ENCODE results near the gene RTCB.

The RTCB gene

GRCh38 chr22:32411829-32412592, at the start of gene RTCB:
Gene RTCB (minus strand): TSS chr22:32412247. CDS start chr22:32412156, 91 bp downstream.
- peak; percentile 96 for DNase-seq (ENCODE audit: low spot score)

- no peak for DNase-seq (ENCODE audit: low spot score)
Observed at GRCh38 chr22:32457031-32457430, 45.0 kb upstream of the RTCB start.

DNA sequence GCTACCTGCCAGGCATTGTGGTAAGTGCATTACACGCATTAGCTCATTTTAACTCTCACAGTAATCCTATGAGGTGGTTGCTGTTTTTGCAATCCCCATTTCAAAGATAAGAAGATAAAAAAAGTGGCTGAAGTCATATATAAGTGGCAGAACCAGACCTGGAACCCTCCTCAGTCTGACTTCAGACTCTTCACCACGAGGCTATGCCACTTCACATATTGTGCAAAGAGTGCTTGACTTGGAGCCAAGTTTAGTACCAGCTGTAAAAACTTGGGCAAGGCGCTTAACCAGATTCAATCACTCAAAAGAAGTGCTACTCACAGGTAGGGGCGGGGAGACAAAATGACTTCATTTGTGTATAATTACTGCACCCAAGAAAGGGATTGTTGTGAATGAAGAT, 36.9 kb upstream of the RTCB start:
- DNase-seq (ENCODE audit: low spot score), result no peak

- DNase-seq (ENCODE audit: low spot score), result no peak
Observed at GRCh38 chr22:32446321-32446720, 34.3 kb upstream of the RTCB start.

DNA sequence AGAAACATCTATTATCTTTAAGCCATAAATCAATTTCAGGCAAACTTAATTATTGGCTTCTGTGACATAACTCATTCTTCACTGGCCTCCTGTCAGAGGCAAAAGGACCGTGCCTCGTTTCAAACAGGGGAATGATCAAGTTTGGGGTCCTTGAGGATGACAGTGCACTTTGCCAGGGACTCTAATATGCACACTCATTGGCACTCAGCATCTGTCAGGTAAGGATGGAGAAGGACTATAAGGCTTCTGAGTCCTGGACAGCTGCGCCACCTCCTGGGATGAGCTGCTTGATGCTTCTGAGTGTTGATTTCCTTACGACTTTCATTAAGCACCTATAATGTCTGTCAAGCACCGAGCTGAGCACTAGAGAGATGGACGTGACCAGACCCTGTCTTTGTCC, 32.0 kb upstream of the RTCB start:
- no peak for DNase-seq (ENCODE audit: low spot score)

- no peak for DNase-seq (ENCODE audit: low spot score)
Observed at GRCh38 chr22:32430352-32430751, 18.3 kb upstream of the RTCB start.

- DNase-seq (ENCODE audit: low spot score), result no peak
Observed at GRCh38 chr22:32426881-32427280, 14.8 kb upstream of the RTCB start.

DNA sequence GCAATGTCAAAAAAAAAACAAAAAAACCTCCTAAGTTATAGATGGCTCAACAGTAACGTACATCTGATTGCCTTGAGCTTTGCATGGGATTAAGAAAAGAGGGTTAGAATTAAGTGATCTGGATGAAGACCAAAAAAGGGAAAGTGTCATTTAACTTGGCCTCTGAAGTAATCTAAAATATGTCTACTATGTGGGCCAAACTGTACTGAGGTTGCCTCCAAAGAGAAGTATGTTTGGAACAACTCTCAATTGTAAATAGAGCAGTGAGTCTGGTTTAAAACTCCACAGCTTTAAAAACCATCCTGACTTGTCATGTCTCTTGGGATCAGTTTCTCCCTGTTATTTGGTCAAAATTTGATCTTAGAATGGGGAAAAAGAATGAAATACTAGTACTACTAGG, 11.6 kb upstream of the RTCB start:
- DNase-seq (ENCODE audit: low spot score), result no peak

DNA sequence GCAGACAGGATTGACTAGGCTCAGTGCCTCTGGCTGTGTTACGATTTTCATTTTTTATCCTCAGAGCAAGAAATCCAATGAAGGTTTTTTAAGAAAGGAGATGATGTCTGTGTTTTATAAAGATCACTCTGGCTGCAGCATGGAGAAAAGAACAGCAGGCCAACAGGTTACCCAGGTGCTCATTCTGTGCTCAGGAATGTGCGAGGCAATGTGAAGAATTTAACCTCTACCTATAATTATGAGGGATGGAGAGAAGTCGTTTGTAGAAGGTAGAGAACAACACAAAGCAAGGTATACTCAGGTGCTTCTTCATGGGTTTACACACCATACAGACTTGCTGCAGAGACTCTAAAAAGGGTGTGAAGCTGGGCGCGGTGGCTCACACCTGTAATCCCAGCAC, 10.0 kb upstream of the RTCB start:
- no peak for DNase-seq (ENCODE audit: low spot score)

GRCh38 chr22:32421484-32421883, 9.4 kb upstream of the RTCB start:
- DNase-seq (ENCODE audit: low spot score), result no peak

DNA sequence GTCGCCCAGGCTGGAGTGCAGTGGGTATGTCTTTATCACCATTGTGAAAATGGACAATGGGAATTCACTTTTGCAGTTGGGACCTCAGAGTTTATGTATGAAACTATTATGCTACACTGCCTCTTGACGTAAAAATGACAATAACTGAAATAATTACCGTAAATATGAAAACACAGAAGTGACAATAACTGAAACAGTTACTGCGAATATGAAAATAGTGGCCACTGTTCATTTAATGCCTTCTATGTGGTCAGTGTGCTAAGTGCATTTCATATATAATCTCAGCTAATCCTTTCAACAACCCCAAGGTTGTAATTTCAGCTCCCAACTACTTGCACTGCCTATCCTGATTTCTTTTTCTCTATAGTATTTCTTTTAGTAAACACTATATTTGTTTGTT, 5.9 kb upstream of the RTCB start:
- DNase-seq (ENCODE audit: low spot score), result no peak

- DNase-seq (ENCODE audit: low spot score), result no peak
Observed at GRCh38 chr22:32416556-32417085, 4.6 kb upstream of the RTCB start.

- DNase-seq (ENCODE audit: low spot score), result no peak
Observed at GRCh38 chr22:32414191-32414590, 2.1 kb upstream of the RTCB start.

- DNase-seq (ENCODE audit: low spot score), result no peak
Observed at GRCh38 chr22:32413719-32414118, 1.7 kb upstream of the RTCB start.

GRCh38 chr22:32411402-32411801, 645 bp downstream of the RTCB start:
- peak; percentile 30 for DNase-seq (ENCODE audit: low spot score)

DNA sequence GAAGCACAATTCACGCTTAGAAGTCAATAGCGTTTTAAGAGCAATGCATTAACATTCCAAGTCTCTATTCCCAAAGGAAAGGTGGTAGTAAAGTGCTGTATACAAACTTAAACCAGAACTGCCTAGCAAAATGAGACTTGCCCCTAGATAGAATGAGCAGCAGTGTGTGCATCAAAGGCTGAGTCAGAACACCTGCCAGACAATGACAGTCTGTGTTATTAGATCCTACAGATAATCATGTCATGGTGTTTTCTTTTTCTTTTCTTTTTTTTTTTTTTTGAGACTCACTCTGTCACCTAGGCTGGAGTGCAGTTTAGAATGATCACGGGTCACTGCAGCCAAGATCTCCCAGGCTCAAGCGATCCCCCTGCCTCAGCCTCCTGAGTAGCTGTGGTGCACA, 1.6 kb downstream of the RTCB start:
- DNase-seq (ENCODE audit: low spot score), result no peak

DNA sequence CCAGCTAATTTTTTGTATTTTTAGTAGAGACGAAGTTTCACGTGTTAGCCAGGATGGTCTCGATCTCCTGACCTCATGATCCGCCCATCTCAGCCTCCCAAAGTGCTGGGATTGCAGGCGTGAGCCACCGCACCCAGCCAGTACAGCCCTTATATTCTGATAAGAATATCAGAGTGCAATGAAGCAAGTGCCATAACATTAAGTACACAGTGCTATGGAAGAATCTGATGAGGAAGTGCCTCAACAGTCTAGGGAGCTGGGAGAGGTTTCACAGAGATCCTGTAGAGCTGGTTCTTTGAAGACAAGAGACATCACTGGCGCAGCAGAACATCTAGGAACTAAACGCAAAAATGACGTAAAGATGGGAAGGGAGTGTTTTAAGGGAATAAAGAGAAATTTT, 2.1 kb downstream of the RTCB start:
- no peak for DNase-seq (ENCODE audit: low spot score)

DNA sequence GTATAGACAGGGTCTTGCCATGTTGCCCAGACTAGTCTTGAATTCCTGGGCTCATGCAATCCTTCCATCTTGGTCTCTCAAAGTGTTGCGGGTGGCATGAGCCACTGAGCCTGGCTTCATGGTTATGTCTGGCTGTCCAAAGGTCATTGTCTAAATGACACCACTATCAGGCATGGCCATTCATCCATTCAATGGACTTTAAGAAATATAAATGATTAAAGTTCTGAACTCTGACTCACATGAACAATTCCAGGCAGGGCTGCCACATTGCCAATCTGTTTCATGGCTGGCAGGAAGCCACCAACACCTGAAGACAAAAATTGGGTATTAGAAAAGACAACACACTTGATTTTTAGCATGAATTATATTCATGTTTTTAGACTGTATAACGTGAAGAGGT, 4.1 kb downstream of the RTCB start:
- no peak for DNase-seq (ENCODE audit: low spot score)

- DNase-seq (ENCODE audit: low spot score), result no peak
Observed at GRCh38 chr22:32407312-32407711, 4.7 kb downstream of the RTCB start.

DNA sequence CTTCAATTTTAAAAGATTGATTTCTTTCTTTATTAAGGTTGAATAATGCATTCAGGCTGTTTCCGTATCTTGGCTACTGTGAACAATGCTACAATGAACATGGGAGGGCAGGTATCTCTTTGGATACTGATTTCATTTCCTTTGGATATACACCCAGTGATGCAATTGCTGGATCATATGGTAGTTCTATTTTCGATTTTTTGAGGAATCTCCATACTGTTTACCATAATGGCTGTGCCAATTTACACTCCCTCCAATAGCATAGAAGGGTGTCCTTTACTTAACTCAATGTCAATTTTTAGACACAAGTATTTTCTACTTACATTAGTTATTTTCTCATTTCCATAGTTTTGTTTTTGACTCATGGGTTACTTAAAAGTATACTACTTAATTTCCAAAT, 8.0 kb downstream of the RTCB start:
- DNase-seq (ENCODE audit: low spot score), result no peak

- DNase-seq (ENCODE audit: low spot score), result no peak
Observed at GRCh38 chr22:32401486-32401885, 10.6 kb downstream of the RTCB start.

- no peak for DNase-seq (ENCODE audit: low spot score)
Observed at GRCh38 chr22:32396746-32397145, 15.3 kb downstream of the RTCB start.

DNA sequence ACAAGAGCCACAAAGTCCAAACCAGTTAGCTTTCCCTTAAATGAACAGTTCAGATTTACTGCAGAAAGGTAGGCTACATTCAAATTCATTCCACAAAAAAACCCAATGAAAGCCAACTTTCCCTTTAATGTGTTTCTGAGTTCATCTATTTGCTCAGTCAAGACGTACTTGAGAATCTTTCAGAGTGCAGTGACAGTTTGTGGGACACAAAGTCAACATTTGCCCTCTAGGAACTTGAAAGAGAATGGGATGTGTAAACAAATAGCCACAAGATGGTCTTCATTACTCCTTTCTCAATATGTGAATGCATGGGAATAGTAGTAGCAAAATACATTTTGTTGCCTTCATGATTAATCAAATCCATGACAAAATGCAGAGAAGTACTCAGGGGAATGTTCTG, 15.8 kb downstream of the RTCB start:
- DNase-seq (ENCODE audit: low spot score), result no peak

GRCh38 chr22:32395107-32395506, 16.9 kb downstream of the RTCB start:
- no peak for DNase-seq (ENCODE audit: low spot score)
